Measurements from ENCODE around the gene CELF5. TPM values are rescaled to one million over a fixed set of nuclear protein-coding genes. Genes with fewer than 3 reads are reported as not detected.
"Not testable (repeated sequence)": the region's sequence is repeated elsewhere in the genome, so short reads cannot be mapped to it uniquely, and the experiment has no call there.

Gene CELF5
- total and polyA plus RNA-seq, 12 donors: not detected

DNA sequence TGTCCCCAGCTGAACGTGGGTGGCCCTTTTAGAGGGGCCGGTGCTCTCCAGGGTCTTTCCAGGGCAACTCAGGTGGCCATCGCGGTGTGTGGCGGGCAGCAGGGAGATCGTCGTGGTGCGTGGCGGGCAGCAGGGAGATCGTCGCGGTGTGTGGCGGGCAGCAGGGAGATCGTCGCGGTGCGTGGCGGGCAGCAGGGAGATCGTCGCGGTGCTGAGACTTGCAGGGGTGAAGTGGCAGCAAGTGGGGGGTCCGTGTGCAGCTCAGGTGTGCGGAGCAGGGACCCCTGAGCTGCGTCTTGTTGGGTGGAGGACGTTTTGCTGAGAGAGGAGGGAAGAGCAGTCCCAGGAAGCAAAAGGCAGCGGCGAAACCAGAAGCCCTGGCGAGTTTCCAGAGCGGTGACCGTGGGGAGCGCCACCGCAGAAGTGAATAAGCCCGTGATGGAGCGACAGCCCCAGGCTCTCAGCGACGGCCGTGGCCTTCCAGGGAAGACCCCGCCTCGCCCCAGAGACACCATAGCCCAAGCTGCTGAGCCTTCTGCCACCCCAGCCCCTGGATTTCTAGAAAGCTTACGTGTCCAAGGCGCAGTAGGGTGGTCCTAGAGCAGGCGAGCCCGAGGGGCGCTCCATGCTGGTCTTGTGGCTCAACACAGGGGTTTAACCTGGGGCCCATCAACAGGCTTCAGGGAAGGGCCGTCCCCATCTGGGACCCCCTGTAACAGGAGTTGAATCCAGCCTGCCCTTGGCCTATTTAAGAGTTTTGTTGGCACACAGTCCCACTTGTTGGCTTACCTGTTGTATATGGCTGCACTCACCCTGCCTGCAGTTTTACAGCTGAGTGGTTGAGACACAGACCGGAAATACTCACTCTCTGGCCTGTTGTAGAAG, 33.3 kb upstream of the CELF5 start:
- Histone ChIP-seq H3K27me3 (no peaks in the 10 kb centered on the region), H3K27ac (no peak overlapping the region), H3K4me3 (no peak overlapping the region), H3K4me1 (peaks cover 5 to 35% (median 20%) of the 10 kb centered on the region in 9 donors), H3K36me3 (peaks cover 0 to 26% (median 0%) of the 10 kb centered on the region in 9 donors), H3K9me3 (no peaks in the 10 kb centered on the region)
- no peak for DNase-seq
- intact Hi-C loops (cut with DNase I): no loop called here
- TF ChIP-seq, protein P1, sequence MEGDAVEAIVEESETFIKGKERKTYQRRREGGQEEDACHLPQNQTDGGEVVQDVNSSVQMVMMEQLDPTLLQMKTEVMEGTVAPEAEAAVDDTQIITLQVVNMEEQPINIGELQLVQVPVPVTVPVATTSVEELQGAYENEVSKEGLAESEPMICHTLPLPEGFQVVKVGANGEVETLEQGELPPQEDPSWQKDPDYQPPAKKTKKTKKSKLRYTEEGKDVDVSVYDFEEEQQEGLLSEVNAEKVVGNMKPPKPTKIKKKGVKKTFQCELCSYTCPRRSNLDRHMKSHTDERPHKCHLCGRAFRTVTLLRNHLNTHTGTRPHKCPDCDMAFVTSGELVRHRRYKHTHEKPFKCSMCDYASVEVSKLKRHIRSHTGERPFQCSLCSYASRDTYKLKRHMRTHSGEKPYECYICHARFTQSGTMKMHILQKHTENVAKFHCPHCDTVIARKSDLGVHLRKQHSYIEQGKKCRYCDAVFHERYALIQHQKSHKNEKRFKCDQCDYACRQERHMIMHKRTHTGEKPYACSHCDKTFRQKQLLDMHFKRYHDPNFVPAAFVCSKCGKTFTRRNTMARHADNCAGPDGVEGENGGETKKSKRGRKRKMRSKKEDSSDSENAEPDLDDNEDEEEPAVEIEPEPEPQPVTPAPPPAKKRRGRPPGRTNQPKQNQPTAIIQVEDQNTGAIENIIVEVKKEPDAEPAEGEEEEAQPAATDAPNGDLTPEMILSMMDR (IDR thresholded peaks at IDR 0.05): no peak
- no peak for ATAC-seq
- WGBS, 2 donors: 91 to 94% methylated on average over 46 of the region's 46 CpGs

DNA sequence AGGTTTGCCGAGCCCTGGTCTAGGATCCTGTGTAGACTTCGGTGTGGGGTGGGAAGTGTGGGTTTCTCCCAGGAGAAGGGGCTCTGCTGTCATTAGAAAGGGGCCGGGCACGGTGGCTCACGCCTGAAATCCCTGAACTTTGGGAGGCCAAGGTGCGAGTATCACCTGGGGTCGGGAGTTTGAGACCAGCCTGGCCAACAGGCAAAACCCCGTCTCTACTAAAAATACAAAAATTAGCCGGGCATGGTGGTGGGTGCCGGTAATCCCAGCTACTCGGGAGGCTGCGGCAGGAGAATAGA, 32.7 kb upstream of the CELF5 start:
- peaks cover 0 to 32% (median 0%) of the 10 kb centered on the region in 9 donors for H3K36me3 ChIP-seq
- H3K9me3 ChIP-seq; DNase-seq; intact Hi-C loops (cut with DNase I); H3K27ac ChIP-seq; ATAC-seq; H3K4me3 ChIP-seq; H3K27me3 ChIP-seq: not testable (repeated sequence)
- peaks cover under 1 to 29% (median 14%) of the 10 kb centered on the region in 9 donors for H3K4me1 ChIP-seq
- 93 to 96% methylated on average over 12 of the region's 12 CpGs for WGBS, 2 donors

DNA sequence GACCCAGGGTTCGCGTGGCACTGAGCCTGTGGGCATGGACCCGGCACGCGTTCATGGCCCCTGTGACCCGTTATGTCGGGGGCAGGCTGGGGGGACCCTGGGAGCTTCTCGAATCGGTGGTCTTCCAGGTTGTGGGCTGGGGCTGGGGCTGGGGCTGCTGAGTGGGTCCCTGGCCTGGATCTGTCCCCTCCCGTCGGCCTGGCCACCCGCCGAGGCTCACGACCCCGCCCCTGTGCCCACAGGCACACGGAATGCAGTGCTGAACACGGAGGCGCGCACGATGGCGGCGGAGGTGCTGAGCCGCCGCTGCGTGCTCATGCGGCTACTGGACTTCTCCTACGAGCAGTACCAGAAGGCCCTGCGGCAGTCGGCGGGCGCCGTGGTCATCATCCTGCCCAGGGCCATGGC, 32.2 kb upstream of the CELF5 start:
- TF ChIP-seq, protein P1 (IDR thresholded peaks at IDR 0.05): no peak
- DNase-seq (no peak), ATAC-seq (no peak)
- peaks cover 0 to 35% (median 0%) of the 10 kb centered on the region in 9 donors for H3K36me3 ChIP-seq
- intact Hi-C loops (cut with DNase I): no loop called here
- no peaks in the 10 kb centered on the region for H3K9me3 ChIP-seq
- 96 to 97% methylated on average over 29 to 32 of the region's 32 CpGs for WGBS, 2 donors
- no peak overlapping the region for H3K27ac ChIP-seq
- no peak overlapping the region for H3K4me3 ChIP-seq
- no peaks in the 10 kb centered on the region for H3K27me3 ChIP-seq
- peaks cover 0 to 25% (median 10%) of the 10 kb centered on the region in 9 donors for H3K4me1 ChIP-seq

- intact Hi-C loops (cut with DNase I): no loop called here
Observed at GRCh38 chr19:3192684-3193083, 31.8 kb upstream of the CELF5 start.

More at GRCh38 chr19:3192684-3193083, 31.8 kb upstream of the CELF5 start:
- Histone ChIP-seq H3K27me3 (no peaks in the 10 kb centered on the region), H3K9me3 (no peaks in the 10 kb centered on the region), H3K27ac (no peak overlapping the region), H3K36me3 (peaks cover 0 to 35% (median 0%) of the 10 kb centered on the region in 9 donors), H3K4me1 (peaks cover 0 to 20% (median 6%) of the 10 kb centered on the region in 9 donors), H3K4me3 (no peak overlapping the region)
- TF ChIP-seq, protein P1 (IDR thresholded peaks at IDR 0.05): no peak
- ATAC-seq (no peak), DNase-seq (no peak)
- 94 to 95% methylated on average over 14 of the region's 14 CpGs for WGBS, 2 donors
